ENCODE data around the gene SPINK4. TPM values are rescaled to one million over a fixed set of nuclear protein-coding genes. Genes with fewer than 3 reads are reported as not detected.

SPINK4 gene
- total RNA-seq, 1 donor from 2014 or later: not detected

GRCh38 chr9:33291901-33292300 lies 51.9 kb downstream of the SPINK4 start:
- DNase-seq: no peak

GRCh38 chr9:33293782-33294181 lies 53.8 kb downstream of the SPINK4 start:
- no peak for DNase-seq

- no peak for DNase-seq
Observed at GRCh38 chr9:33294670-33295432, 54.9 kb downstream of the SPINK4 start.

GRCh38 chr9:33295571-33295970 lies 55.6 kb downstream of the SPINK4 start:
- DNase-seq: no peak

DNA sequence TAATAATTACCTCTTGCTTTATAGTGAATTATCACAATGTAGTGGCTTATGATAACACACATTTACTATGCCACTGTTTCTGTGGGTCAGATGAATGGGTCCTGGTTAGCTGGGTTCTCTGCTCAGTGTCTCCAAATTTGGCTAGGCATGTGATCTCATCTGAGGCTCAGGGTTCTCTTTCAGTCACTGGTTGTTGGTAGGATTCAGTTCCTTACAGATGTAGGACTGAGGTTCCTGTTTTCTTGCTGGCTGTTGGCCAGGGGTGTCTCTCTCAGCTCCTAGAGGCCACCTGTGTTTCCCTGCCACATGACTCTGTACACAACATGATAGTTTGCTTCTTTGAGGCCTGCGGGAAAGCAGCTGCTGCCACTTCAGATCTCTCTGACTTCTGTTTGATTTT lies 57.5 kb downstream of the SPINK4 start:
- peak; percentile 73 for DNase-seq

Other genes starting within 250 kb of the SPINK4 start
- gene APTX, start 238.5 kb upstream of the SPINK4 start, total RNA-seq: 22.7 TPM
- gene DNAJA1, start 214.9 kb upstream of the SPINK4 start, total RNA-seq: 80.9 TPM
- gene SMU1, start 163.5 kb upstream of the SPINK4 start, total RNA-seq: 31.9 TPM
- 30.1 TPM for gene B4GALT1, start 72.8 kb upstream of the SPINK4 start, total RNA-seq
- 141 TPM for gene BAG1, start 24.5 kb downstream of the SPINK4 start, total RNA-seq
- 69.5 TPM for gene CHMP5, start 24.9 kb downstream of the SPINK4 start, total RNA-seq
- gene NFX1, start 50.3 kb downstream of the SPINK4 start, total RNA-seq: 37.1 TPM
- gene AQP7, start 162.4 kb downstream of the SPINK4 start, total RNA-seq: 8.4 TPM
- gene AQP3, start 207.4 kb downstream of the SPINK4 start, total RNA-seq: 143 TPM
- 19.7 TPM for gene NOL6, start 233.8 kb downstream of the SPINK4 start, total RNA-seq

Data from tongue (tissue), 2 donors.